SU-DHL-6 (cell line): ENCODE results near the gene SST.

Source experiments
- EZH2phosphoT487 ChIP-seq: fragments of 200-600 bp; sonication (generic), shearing (Covaris generic); conservative IDR thresholded peaks from 2 replicates; pipeline ENCODE4 v1.6.1; 2018; ENCODE audit warnings: mild to moderate bottlenecking, antibody characterized with exemption, low read length, moderate library complexity, mixed read lengths
- TF ChIP-seq, protein P1 (sequence below): fragments of 200-600 bp; sonication (generic); IDR thresholded peaks from one replicate; pipeline ENCODE4 v1.5.1; 2017; ENCODE audit warnings: antibody characterized with exemption, mild to moderate bottlenecking, low read length, moderate library complexity; ENCODE audit not compliant: insufficient read depth, poor library complexity, severe bottlenecking

DNA sequence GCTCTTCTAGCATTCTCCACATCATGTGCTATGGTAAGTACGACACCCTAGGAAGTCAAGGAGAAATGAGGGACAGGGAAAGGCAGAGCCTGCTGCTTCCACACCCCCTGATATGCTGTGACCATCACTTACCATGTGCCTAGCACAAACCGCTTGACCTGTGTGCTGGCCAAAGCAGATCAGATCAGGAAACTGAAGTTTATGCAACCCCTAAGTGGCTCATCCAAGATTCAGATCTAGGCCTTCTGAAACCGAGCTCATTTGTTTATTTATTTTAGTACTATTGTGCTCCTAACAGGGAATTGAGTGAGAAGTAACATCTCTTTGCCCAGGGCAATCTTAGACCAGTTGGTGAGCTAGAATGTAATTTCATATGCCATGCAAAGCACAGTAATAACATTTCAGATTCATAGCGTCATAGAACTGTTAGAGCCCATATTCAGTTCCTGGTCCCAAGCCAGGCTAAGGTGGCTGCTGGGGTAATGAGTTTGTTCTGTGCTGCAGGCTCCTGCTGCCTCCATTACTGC, 32.4 kb upstream of the SST start, which contains the start of gene RTP2:
- TF ChIP-seq, protein P1, sequence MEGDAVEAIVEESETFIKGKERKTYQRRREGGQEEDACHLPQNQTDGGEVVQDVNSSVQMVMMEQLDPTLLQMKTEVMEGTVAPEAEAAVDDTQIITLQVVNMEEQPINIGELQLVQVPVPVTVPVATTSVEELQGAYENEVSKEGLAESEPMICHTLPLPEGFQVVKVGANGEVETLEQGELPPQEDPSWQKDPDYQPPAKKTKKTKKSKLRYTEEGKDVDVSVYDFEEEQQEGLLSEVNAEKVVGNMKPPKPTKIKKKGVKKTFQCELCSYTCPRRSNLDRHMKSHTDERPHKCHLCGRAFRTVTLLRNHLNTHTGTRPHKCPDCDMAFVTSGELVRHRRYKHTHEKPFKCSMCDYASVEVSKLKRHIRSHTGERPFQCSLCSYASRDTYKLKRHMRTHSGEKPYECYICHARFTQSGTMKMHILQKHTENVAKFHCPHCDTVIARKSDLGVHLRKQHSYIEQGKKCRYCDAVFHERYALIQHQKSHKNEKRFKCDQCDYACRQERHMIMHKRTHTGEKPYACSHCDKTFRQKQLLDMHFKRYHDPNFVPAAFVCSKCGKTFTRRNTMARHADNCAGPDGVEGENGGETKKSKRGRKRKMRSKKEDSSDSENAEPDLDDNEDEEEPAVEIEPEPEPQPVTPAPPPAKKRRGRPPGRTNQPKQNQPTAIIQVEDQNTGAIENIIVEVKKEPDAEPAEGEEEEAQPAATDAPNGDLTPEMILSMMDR: no peak
- no peak for TF ChIP-seq EZH2phosphoT487
